NCI-H2196 treated with DMSO at 0.1 percent for 48 hours (cell line): Measurements from ENCODE around the gene DUOXA2.
A peak's percentile ranks its signal among the peaks of the same experiment; 100 is the strongest.

Experiments
- DNase-seq: peaks from one replicate; lab custom pipeline; 2025; ENCODE audit not compliant: unreplicated experiment; lab: John Stamatoyannopoulos, UW

Gene DUOXA2

DNA sequence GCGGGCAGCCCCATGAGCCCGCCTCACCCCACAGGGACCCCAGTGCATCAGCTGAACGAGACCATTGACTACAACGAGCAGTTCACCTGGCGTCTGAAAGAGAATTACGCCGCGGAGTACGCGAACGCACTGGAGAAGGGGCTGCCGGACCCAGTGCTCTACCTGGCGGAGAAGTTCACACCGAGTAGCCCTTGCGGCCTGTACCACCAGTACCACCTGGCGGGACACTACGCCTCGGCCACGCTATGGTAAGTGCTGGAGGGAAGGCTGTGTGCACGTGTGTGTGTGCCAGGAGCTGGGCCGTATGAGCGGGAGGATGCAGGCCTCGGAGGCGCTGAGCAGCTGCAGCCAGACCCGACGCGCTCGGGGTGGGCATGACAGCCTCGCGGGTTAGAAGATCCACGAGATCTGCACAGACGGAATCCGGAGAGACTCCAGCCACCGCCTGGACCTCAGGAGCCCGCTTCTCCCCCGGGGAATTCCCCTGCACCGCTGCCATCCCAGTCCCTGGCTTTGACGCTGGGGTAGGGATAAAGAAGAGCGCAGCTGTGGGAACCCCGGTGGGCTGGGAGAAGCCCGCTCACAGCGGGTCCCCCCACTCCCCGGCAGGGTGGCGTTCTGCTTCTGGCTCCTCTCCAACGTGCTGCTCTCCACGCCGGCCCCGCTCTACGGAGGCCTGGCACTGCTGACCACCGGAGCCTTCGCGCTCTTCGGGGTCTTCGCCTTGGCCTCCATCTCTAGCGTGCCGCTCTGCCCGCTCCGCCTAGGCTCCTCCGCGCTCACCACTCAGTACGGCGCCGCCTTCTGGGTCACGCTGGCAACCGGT, 2.6 kb downstream of the DUOXA2 start:
- DNase-seq = no peak

- DNase-seq = no peak
These were observed 3.4 kb downstream of the DUOXA2 start for GRCh38 chr15:45117308-45118130.

- DNase-seq = peak; percentile 43
These were observed 4.0 kb downstream of the DUOXA2 start for GRCh38 chr15:45118131-45118588.

GRCh38 chr15:45118996-45119395, 4.9 kb downstream of the DUOXA2 start:
- no peak for DNase-seq

DNA sequence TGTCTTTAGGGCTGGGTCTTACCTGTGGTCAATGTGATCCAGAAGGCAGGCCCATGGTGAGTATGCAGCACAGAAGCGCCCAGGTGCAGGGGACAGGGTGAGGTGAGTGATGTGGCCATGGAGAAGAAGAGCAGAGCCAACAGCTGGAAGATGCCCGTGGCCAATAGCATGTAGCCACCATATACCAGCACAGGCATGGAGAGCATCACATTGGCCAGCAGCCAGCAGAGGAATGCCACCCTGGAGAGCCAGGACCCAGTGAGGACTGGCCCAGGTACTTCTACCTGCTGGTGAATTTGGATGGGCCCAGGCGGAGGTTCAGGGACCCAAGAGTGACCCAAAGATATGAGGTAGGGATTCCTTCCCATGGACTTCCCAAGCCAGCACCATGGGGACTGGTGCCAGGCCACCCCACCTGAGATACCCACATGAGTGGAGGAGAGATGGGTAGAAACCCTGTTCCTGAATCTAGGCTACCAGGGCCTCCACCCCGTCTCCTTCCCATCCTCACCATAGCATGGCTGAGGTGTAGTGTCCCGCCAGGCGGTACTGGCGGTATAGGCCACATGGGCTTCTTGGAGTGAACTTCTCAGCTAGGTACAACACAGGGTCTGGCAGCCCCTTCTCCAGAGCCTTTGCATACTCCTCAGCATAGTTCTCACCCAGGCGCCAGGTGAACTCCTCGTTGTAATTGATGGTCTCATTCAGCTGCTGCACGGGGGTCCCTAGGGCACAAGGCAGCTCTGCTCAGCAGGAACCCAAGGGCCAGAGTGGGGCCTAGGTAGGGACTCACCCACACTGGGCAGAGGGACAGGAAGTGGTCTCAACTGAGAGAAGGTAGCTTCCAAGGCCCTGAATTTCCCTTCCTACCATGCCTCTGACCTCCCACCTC, 6.2 kb downstream of the DUOXA2 start:
- DNase-seq = no peak

DNA sequence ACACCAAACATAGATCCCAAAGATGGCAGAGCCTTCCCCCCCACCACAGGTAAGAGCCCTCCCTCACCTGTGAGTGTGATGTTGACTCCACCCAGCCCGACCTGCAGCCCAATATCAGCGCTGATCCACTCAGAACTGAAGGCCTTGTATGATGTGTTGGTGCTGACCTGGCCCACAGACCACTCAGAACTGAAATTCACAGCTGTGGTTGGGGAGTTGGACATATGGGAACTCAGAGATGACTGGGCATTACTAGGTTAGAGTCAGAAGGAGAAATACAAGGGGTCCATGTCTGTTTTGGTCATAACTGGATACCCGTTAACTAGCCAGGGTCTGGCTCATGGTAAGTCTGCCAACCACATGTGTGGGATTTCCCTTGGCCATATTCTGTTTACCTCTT, 6.9 kb downstream of the DUOXA2 start:
- DNase-seq = no peak

DNA sequence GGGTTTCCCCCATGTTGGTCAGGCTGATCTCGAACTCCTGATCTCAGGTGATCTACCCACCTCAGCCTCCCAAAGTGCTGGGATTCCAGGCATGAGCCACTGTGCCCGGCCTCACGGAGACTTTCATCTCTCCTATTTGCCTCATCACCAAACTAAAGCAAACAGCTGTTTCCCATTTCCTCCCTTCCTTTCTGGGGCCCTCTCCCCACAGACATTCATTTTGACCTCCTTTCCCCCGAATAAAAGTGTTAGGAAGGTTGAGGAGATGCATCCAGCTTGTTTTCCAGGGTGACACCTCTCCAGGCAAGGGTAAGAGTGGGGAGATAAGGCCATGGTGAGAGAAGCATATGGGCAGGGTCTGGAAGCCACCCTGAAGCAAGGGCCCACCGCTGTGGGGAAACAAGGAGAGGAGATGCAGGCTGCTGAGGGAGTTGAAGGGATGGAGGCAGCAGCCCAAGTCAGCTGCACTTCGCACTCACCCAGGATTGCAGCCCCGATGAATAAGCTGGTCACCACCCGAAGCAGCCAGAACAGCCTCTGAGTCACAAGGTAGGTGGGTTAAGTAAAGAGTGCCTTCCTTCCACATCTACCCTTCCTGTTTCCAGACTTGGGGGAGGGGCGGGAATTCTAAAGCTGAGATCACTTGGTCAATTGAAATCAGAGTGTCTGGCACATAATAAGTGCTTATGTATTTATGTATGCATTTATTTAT, 7.7 kb downstream of the DUOXA2 start:
- no peak for DNase-seq

- DNase-seq = no peak
These were observed 8.6 kb downstream of the DUOXA2 start for GRCh38 chr15:45122719-45123118.

DNA sequence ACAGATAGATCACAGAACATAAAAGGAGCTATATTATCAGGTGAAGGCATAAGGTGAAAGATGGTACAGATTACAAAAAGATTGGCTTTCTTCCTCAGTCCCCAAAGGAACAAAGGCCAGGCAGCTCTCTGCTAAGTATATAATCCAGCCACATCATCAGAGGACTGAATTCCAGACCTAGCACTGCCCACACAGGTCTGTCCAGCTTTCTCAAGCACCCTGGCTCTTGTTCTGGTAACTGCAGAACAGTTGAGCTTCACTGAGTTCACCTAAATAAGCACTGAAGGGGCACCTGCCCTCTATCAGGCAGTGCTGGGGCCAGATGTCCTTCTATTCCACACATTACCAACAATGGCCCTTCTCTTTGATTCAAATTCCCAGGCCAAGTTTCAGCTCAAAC, 9.3 kb downstream of the DUOXA2 start:
- no peak for DNase-seq

- DNase-seq = no peak
These were observed 12.5 kb downstream of the DUOXA2 start for GRCh38 chr15:45126535-45127158.

DNA sequence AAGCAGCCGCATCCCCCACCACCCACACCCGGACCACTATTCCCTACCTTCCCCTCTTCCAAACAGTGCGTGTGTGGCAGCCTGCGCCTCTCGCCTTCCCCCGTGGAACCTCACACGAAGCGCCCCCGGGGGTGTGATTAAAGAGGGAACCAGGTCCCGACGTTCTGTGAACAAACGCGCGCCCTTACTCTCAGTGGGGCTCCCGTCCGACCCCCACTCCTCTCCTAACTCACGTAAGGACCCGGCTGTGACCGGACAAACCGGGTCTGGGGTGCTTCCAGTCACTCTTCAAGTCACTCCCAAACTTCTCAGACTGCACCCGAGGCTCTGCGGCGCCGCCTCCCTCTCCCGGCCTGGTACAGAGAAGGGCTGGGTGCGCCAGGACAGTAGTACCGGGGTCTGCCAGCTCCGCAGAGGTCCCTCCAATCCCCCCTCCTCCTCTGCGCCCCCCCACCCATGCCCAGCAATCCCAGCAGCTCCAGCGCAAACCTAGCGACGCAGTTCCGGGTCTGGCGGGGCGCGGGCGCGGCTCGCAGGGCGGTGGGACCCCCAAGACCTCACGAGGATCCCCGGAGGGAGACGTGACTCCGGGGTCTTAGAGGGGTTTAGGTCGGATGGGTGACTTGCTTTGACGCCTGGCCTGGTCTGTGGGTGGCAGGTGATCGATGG, 15.0 kb downstream of the DUOXA2 start:
- no peak for DNase-seq

DNA sequence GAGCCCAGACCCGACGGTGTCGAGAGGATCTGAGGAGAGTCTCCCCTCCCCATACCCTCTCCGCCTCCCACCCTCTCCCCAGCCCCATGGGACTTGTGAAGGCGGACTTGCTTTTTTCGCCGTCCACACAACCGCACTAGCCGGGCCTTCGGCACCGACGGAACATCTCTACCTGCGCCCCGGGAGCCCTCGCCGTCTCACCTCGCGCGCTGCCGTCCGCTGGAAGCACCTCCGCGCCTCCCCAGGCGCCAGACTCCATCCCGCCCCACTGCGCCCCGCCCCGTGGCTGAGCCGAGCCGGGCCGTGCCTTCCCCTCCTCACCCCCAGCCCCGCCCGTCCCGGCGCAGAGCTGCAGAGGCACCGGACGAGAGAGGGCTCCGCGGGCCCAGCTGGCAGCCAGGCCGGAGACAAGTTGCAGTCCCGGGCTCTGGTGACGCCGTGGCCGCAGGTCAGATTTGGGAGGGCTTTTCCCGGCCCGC, 15.6 kb downstream of the DUOXA2 start, which contains the start of the genes DUOX1 and DUOXA1:
Gene DUOX1 (plus strand): TSS at position 344 of the 479 bp plus-strand sequence. CDS start 1,973 bp downstream, outside the sequence.
Gene DUOXA1 (minus strand): TSS at position 229 of the 479 bp plus-strand sequence. CDS start 6,865 bp downstream, outside the sequence.
- no peak for DNase-seq

DNA sequence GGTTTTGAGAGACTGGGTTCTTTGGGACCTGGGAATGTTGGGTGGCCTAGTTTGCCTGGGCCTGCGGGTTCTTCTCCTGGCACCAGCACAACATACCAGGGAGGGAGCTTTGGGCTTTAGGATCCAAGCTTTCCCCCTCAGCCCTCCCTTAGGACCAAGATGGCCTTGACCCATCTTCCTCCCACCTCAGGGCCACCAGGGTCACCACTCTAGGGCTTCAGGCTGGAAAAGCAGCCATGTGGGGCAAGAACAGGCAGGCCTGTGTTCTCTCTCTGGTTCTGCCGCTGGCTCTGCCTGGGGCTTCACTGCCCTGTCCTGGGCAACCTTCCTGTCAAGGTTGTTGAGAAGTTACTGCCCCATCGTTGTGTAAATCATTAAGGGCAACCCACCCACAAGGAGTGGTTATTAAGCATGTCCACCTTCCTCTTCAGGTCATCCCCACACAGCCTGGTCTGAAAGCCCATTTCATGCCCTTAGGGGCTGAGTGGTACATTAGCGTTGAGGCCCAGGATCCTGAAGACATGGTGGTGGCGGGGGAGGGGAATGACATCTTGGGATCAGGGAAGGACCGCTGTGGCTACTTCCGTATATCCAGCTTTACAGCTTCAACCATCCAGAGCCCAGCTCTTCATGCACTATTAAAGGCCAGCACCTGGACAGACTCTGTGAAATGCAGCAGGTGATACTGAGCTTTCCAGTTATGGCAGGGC, 16.3 kb downstream of the DUOXA2 start:
- no peak for DNase-seq

DNA sequence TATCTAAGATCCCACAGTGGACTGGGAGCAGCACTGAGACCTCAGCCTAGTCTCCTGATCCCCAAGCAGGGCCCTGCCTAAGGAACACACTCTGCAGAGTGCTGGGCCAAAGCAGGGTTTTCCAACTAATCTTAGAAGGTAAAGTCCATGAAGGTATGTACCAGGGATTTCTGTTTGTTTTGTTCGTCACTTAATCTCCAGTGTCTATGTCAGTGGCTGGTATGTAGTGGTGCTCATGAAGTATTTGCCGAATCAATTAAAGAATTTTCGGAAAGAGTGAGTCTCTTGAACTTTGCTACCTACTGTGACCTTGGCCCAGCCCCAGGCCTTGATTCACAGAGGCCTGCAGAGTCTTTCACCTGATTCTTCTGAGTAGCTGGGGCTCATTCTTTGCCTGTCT, 17.4 kb downstream of the DUOXA2 start:
- DNase-seq = no peak

- no peak for DNase-seq
These were observed 18.9 kb downstream of the DUOXA2 start for GRCh38 chr15:45132844-45133560.

DNA sequence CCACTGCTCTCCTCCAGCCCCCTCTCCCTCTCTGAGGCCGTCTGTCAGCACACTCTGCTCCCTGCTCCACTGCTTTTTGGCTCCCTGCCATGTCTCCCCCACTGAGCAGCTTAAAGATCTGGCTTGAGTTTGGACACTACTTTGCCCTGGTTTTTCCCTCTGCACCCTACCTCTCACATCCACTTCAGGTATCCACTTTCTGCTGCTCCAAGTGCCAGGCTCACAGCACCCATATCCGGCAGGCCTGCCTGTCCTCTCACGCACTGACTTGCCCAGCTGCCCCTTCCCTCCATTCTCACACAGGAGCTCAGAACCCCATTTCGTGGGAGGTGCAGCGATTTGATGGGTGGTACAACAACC, 19.4 kb downstream of the DUOXA2 start:
- DNase-seq = no peak

DNA sequence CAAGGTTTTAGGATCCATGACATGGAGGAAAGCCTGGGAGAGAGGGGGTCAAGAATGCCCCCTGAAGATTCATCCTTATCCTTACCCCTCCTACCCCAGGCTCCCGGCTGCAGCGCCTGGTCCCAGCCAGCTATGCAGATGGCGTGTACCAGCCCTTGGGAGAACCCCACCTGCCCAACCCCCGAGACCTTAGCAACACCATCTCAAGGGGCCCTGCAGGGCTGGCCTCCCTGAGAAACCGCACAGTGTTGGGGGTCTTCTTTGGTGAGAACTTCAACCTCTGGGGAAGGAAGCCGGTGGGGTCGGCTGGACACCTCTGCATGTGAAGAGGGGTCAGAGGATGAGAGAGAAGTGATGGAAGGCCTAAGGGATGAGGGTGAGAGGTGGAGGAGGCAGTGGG, 19.9 kb downstream of the DUOXA2 start:
- DNase-seq = no peak
